Body of pancreas (tissue), 4 donors: ENCODE data around the gene LRIG1.

Experiments used
- POLR2A ChIP-seq, 3 donors: fragments of 450-650 bp; IDR thresholded peaks; one replicate each; pipeline ENCODE4 v1.6.1; 2016; ENCODE audit warnings: antibody characterized with exemption in 3 of 3, mild to moderate bottlenecking in 2 of 3
- TF ChIP-seq, protein P1 (sequence below), 7 experiments: fragments of 450-650 bp in 4 of 7; fragments of 200-600 bp in 3 of 7; sonication (generic) in 3 of 7; IDR thresholded peaks; one replicate each; pipeline ENCODE4 v1.5.1; 2016 to 2019; ENCODE audit warnings: antibody characterized with exemption in 7 of 7

DNA sequence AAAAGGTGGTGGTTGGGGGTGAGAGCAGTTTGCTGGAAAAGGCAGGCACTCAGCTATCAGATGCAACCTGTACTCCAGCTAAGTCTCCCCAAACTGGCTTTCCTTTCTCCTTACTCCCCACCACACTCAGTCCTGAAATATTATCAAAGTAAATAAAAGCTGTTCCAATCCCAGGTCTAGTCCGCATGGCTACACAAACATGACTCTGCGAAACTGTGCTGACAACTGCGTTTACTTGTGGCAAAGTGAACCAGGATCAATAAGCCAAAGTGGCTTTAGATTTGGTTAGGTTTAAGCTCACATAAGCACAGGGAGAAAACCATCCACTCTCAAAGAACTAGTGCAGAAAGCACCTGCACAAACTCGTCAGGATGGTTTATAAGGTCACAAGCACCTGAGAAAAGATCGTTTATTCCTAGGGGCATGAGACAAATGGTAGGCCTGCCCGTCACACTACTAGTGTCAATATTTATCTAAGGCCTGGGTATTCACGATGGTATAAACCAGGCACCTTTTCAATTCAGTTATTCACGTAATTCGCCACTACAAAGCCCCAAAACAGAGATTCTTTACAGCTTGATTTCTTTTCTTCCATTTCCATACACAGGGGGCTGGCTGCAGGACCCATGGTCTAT is 25.3 kb downstream of the LRIG1 start:
- no peak for TF ChIP-seq POLR2A (IDR thresholded peaks at IDR 0.05)
- TF ChIP-seq, protein P1, sequence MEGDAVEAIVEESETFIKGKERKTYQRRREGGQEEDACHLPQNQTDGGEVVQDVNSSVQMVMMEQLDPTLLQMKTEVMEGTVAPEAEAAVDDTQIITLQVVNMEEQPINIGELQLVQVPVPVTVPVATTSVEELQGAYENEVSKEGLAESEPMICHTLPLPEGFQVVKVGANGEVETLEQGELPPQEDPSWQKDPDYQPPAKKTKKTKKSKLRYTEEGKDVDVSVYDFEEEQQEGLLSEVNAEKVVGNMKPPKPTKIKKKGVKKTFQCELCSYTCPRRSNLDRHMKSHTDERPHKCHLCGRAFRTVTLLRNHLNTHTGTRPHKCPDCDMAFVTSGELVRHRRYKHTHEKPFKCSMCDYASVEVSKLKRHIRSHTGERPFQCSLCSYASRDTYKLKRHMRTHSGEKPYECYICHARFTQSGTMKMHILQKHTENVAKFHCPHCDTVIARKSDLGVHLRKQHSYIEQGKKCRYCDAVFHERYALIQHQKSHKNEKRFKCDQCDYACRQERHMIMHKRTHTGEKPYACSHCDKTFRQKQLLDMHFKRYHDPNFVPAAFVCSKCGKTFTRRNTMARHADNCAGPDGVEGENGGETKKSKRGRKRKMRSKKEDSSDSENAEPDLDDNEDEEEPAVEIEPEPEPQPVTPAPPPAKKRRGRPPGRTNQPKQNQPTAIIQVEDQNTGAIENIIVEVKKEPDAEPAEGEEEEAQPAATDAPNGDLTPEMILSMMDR (IDR thresholded peaks at IDR 0.05), result no peak
